ENCODE measurements around the gene THAP5. TPM values are rescaled to one million over a fixed set of nuclear protein-coding genes. Genes with fewer than 3 reads are reported as not detected.

Gene THAP5
- total RNA-seq, 2 experiments from 2014 or later: 23.5 to 33.8 TPM

- Histone ChIP-seq H3K4me1 (ENCODE audit: insufficient read depth, low read length, poor library complexity, severe bottlenecking) (no peaks in the 10 kb centered on the region), H3K36me3 (ENCODE audit: insufficient read depth, low read length) (no peaks in the 10 kb centered on the region), H3K79me2 (ENCODE audit: insufficient read depth, low read depth, low read length) (no peaks in the 10 kb centered on the region), H3K27ac (ENCODE audit: low read depth, low read length, poor library complexity, severe bottlenecking) (no peak overlapping the region), H3K4me3 (ENCODE audit: low read depth, low read length, poor library complexity, severe bottlenecking) (no peak overlapping the region), H3K9me3 (ENCODE audit: low read length) (no peaks in the 10 kb centered on the region), H2AFZ (ENCODE audit: low read length) (no peak overlapping the region), H3K4me2 (ENCODE audit: low read length) (no peak overlapping the region), H3K9me2 (ENCODE audit: insufficient read depth, low read length) (no peaks in the 10 kb centered on the region), H4K20me1 (ENCODE audit: insufficient read depth, low read length) (no peaks in the 10 kb centered on the region)
- DNase-seq (ENCODE audit: low spot score): peak; percentile 35
- ChIA-PET CTCF (ENCODE audit: unreplicated experiment) (no interaction called here), POLR2A (interaction anchor here (1.7 kb wide), 1 partner anchor 17 kb away, joined by 5 read pairs; no protein-coding TSS in a partner anchor)
- no TSS peak for BruUV-seq (replicated peaks)
- intact Hi-C loops (cut with micrococcal nuclease; ENCODE audit: unreplicated experiment): loop anchor here (10.0 kb wide), 1 partner anchor 408 kb away; no protein-coding TSS in a partner anchor
- peak; percentile 62 for TF ChIP-seq CTCF (conservative IDR thresholded peaks at IDR 0.05; ENCODE audit: low read length)
- TF ChIP-seq EZH2phosphoT487 (IDR thresholded peaks at IDR 0.05; ENCODE audit: borderline replicate concordance, low read depth, low read length): no peak
These were observed 23.2 kb upstream of the THAP5 start for GRCh38 chr7:108592646-108593201.

- Histone ChIP-seq H3K9me3 (ENCODE audit: low read length) (no peaks in the 10 kb centered on the region), H3K4me3 (ENCODE audit: low read depth, low read length, poor library complexity, severe bottlenecking) (no peak overlapping the region), H3K4me2 (ENCODE audit: low read length) (no peak overlapping the region), H3K9me2 (ENCODE audit: insufficient read depth, low read length) (no peaks in the 10 kb centered on the region), H3K36me3 (ENCODE audit: insufficient read depth, low read length) (no peaks in the 10 kb centered on the region), H3K79me2 (ENCODE audit: insufficient read depth, low read depth, low read length) (no peaks in the 10 kb centered on the region), H2AFZ (ENCODE audit: low read length) (no peak overlapping the region), H4K20me1 (ENCODE audit: insufficient read depth, low read length) (no peaks in the 10 kb centered on the region), H3K27ac (ENCODE audit: low read depth, low read length, poor library complexity, severe bottlenecking) (no peak overlapping the region), H3K4me1 (ENCODE audit: insufficient read depth, low read length, poor library complexity, severe bottlenecking) (no peaks in the 10 kb centered on the region)
- TF ChIP-seq EZH2phosphoT487 (IDR thresholded peaks at IDR 0.05; ENCODE audit: borderline replicate concordance, low read depth, low read length) (no peak), CTCF (conservative IDR thresholded peaks at IDR 0.05; ENCODE audit: low read length) (no peak)
- ChIA-PET CTCF (ENCODE audit: unreplicated experiment) (no interaction called here), POLR2A (no interaction called here)
- no peak for DNase-seq (ENCODE audit: low spot score)
- intact Hi-C loops (cut with micrococcal nuclease; ENCODE audit: unreplicated experiment): loop anchor here (10.0 kb wide), 1 partner anchor 406 kb away; no protein-coding TSS in a partner anchor
- no TSS peak for BruUV-seq (replicated peaks)
These were observed 21.1 kb upstream of the THAP5 start for GRCh38 chr7:108590606-108591005.

GRCh38 chr7:108589874-108590273 is 20.4 kb upstream of the THAP5 start:
- no peak for DNase-seq (ENCODE audit: low spot score)
- H3K4me1 ChIP-seq (ENCODE audit: insufficient read depth, low read length, poor library complexity, severe bottlenecking): no peaks in the 10 kb centered on the region
- POLR2A ChIA-PET: no interaction called here
- H3K27ac ChIP-seq (ENCODE audit: low read depth, low read length, poor library complexity, severe bottlenecking): no peak overlapping the region
- H3K36me3 ChIP-seq (ENCODE audit: insufficient read depth, low read length): no peaks in the 10 kb centered on the region
- no peaks in the 10 kb centered on the region for H3K9me3 ChIP-seq (ENCODE audit: low read length)
- H3K9me2 ChIP-seq (ENCODE audit: insufficient read depth, low read length): no peaks in the 10 kb centered on the region
- no peaks in the 10 kb centered on the region for H3K79me2 ChIP-seq (ENCODE audit: insufficient read depth, low read depth, low read length)
- no peak overlapping the region for H2AFZ ChIP-seq (ENCODE audit: low read length)
- TF ChIP-seq EZH2phosphoT487 (IDR thresholded peaks at IDR 0.05; ENCODE audit: borderline replicate concordance, low read depth, low read length): no peak
- no peak overlapping the region for H3K4me2 ChIP-seq (ENCODE audit: low read length)
- intact Hi-C loops (cut with micrococcal nuclease; ENCODE audit: unreplicated experiment): loop anchor here (10.0 kb wide), 1 partner anchor 405 kb away; no protein-coding TSS in a partner anchor
- BruUV-seq (replicated peaks): no TSS peak
- no peaks in the 10 kb centered on the region for H4K20me1 ChIP-seq (ENCODE audit: insufficient read depth, low read length)
- no peak overlapping the region for H3K4me3 ChIP-seq (ENCODE audit: low read depth, low read length, poor library complexity, severe bottlenecking)
- CTCF ChIA-PET (ENCODE audit: unreplicated experiment): no interaction called here
